ENCODE data around the gene GMIP. TPM values are rescaled to one million over a fixed set of nuclear protein-coding genes. Genes with fewer than 3 reads are reported as not detected.
A peak's percentile ranks its signal among the peaks of the same experiment; 100 is the strongest.

GMIP gene
- total RNA-seq, 1 donor from 2014 or later: 18.0 TPM

DNA sequence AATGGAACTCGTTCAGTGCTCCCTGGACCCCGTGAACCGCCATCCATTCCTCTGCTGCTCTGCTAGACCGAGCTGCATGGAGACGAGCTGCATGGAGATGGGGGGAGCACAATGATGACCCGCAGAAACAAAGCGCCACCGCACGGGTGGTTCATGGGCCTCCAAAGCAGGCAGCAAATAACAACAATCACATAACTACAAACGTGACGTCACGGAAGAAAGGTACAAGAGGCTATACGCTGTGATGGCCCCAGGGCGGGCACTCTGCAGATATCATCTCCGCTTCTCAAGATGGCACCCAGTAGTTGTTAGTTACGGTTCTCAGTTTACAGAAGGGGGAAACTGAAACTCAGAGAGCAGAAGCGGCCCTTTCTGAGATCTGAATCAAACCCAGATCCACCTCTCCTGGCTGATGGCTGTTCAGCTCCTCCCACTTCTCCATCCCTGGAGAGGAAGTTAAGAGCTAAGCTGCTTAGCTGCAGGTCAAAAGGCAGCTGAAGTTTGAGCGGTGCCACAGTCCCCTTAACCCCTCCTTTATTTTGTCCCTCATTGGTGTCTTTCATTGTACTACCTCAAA, 18.3 kb upstream of the GMIP start:
- peak; percentile 39 for DNase-seq (ENCODE audit: low spot score)
- H3K4me3 Mint-ChIP-seq (ENCODE audit: unreplicated experiment): peak overlapping the region; percentile 83
- peaks cover 19% of the 10 kb centered on the region for H3K4me1 Mint-ChIP-seq (ENCODE audit: low read depth)
- no peaks in the 10 kb centered on the region for H3K9me3 Mint-ChIP-seq (ENCODE audit: low read depth)
- TF ChIP-seq, protein P1, sequence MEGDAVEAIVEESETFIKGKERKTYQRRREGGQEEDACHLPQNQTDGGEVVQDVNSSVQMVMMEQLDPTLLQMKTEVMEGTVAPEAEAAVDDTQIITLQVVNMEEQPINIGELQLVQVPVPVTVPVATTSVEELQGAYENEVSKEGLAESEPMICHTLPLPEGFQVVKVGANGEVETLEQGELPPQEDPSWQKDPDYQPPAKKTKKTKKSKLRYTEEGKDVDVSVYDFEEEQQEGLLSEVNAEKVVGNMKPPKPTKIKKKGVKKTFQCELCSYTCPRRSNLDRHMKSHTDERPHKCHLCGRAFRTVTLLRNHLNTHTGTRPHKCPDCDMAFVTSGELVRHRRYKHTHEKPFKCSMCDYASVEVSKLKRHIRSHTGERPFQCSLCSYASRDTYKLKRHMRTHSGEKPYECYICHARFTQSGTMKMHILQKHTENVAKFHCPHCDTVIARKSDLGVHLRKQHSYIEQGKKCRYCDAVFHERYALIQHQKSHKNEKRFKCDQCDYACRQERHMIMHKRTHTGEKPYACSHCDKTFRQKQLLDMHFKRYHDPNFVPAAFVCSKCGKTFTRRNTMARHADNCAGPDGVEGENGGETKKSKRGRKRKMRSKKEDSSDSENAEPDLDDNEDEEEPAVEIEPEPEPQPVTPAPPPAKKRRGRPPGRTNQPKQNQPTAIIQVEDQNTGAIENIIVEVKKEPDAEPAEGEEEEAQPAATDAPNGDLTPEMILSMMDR (IDR thresholded peaks at IDR 0.05): no peak
- no peaks in the 10 kb centered on the region for H3K27me3 Mint-ChIP-seq (ENCODE audit: low read depth)
- H3K27ac Mint-ChIP-seq (ENCODE audit: unreplicated experiment): peak overlapping the region; percentile 49
- H3K36me3 Mint-ChIP-seq (ENCODE audit: low read depth): peaks cover 9% of the 10 kb centered on the region

DNA sequence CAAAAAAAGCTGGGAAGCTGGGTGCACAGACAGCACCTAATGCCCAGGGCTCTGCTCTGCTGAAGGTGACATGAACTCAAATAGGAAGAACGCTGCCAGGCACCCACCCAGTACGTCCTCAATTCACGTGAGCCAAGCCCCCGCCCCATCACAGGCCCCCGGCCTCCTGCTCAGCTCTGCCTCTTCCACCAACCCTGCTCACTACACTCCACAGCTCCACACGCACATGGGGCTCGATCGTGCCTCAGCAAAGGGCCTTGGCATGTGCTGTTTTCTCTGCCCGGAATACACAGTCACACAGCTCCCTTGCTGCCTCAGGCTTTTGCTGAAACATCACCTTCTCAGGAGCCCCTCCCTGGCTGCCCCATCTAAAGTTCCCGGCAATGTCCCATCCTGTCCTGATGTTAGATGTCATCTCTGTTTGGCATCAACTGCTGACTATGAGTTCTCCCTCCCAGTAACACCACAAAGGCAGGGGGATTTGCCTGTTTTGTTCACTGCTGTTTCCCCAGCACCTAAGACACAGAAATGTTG, 17.8 kb upstream of the GMIP start:
- Mint-ChIP-seq H3K4me1 (ENCODE audit: low read depth) (peaks cover 19% of the 10 kb centered on the region), H3K9me3 (ENCODE audit: low read depth) (no peaks in the 10 kb centered on the region), H3K27me3 (ENCODE audit: low read depth) (no peaks in the 10 kb centered on the region), H3K4me3 (ENCODE audit: unreplicated experiment) (no peak overlapping the region), H3K27ac (ENCODE audit: unreplicated experiment) (no peak overlapping the region), H3K36me3 (ENCODE audit: low read depth) (peaks cover 10% of the 10 kb centered on the region)
- TF ChIP-seq, protein P1 (IDR thresholded peaks at IDR 0.05): no peak
- DNase-seq (ENCODE audit: low spot score): no peak

DNA sequence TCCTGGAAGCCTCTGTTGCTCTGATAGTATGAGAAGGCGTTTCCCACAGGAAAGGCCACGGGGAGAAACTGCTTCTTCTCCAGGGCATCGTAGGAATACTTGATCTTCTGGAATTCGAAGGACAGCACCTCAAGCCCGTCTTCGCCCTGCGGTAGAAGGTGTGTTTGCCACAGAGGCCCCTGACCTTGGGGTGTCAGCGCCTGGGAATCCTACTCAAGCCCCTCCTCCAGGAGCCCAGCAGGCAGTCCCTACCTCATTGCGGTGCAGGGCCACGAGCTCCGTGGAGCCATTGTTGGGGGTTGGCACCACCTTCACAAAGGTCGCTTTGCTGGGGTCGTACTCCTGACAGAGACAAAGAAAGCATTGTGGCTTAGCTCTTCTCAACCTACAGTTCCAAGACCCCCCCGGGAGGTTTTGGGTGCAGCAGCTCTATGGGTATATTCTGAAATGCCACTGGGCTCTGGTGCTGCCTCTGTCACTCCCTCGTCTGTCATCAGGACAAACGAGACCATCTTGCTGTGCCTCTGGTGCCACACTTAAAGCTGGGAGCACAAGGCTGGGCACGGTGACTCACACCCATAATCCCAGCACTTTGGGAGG, 16.3 kb upstream of the GMIP start:
- Mint-ChIP-seq H3K36me3 (ENCODE audit: low read depth) (peaks cover 14% of the 10 kb centered on the region), H3K4me1 (ENCODE audit: low read depth) (peaks cover 19% of the 10 kb centered on the region), H3K27me3 (ENCODE audit: low read depth) (no peaks in the 10 kb centered on the region), H3K27ac (ENCODE audit: unreplicated experiment) (no peak overlapping the region), H3K9me3 (ENCODE audit: low read depth) (no peaks in the 10 kb centered on the region), H3K4me3 (ENCODE audit: unreplicated experiment) (no peak overlapping the region)
- TF ChIP-seq, protein P1 (IDR thresholded peaks at IDR 0.05): no peak
- peak; percentile 51 for DNase-seq (ENCODE audit: low spot score)

DNA sequence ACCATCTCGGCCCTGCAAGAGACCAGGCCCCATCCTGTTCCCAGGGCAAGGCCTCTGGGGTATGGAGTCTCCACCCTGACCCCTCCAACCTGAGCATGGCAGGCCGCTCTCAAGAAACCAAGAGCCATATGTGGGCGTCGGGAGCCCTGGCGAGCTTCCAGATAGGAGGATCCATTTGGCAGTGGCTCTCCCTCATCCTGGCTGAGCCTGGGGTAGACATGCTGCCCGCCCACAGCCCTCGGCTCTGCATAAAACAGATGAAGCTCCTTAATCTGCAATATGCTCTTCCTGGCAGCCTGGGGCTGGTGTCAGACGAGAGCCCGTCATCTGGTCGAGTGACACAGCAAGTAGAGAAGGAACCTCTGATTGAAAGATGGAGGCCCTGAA, 13.9 kb upstream of the GMIP start:
- no peak overlapping the region for H3K27ac Mint-ChIP-seq (ENCODE audit: unreplicated experiment)
- TF ChIP-seq, protein P1 (IDR thresholded peaks at IDR 0.05): no peak
- DNase-seq (ENCODE audit: low spot score): no peak
- H3K9me3 Mint-ChIP-seq (ENCODE audit: low read depth): no peaks in the 10 kb centered on the region
- no peaks in the 10 kb centered on the region for H3K27me3 Mint-ChIP-seq (ENCODE audit: low read depth)
- H3K36me3 Mint-ChIP-seq (ENCODE audit: low read depth): peaks cover 25% of the 10 kb centered on the region
- H3K4me1 Mint-ChIP-seq (ENCODE audit: low read depth): peaks cover 14% of the 10 kb centered on the region
- no peak overlapping the region for H3K4me3 Mint-ChIP-seq (ENCODE audit: unreplicated experiment)

DNA sequence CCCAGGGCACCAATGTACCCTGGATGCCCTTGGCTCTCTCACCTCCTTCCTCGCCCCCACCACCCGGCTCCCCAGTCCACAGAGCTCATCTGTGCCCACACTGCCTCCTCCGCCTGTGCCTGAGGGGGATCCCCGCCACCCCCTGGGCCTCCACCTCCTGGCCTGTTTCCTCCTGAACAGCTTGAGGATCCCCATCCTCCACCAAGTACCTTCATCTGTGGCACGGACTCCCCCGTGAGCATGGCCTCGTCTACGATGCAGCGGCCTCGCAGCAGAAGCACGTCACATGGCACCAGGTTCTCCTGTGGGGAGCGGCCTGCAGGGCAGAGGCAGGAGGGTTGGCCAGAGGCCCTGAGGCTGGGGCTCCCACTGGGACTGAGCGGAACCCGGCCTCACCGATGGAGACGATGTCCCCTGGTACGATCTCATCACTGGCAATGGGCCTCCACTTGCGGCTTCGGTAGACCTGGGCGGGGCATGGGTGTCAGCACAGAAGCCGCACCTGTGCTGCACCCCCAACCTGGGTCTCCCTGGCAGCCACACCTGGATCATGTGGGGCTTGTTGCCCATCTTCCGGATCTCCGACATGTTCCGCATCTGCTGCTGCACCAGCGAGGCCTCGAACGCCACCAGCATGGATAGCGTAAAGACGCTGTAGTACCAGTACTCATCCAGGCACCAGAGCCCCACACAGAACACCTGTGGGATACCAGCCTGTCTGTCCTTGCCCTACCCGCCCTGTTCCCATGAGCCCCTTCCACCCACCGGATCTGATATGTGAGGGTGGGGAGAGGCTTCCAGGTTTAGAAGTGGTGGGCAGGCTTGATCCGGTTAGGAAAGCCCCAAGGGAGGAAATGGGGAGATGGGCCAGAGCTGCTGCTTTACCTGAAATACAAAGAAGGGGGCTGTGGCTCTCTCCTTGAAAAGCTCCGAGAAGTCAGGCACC, 13.3 kb upstream of the GMIP start:
- H3K36me3 Mint-ChIP-seq (ENCODE audit: low read depth): peaks cover 29% of the 10 kb centered on the region
- no peak overlapping the region for H3K4me3 Mint-ChIP-seq (ENCODE audit: unreplicated experiment)
- no peaks in the 10 kb centered on the region for H3K9me3 Mint-ChIP-seq (ENCODE audit: low read depth)
- no peak for DNase-seq (ENCODE audit: low spot score)
- H3K4me1 Mint-ChIP-seq (ENCODE audit: low read depth): peaks cover 7% of the 10 kb centered on the region
- no peak overlapping the region for H3K27ac Mint-ChIP-seq (ENCODE audit: unreplicated experiment)
- TF ChIP-seq, protein P1 (IDR thresholded peaks at IDR 0.05): no peak
- H3K27me3 Mint-ChIP-seq (ENCODE audit: low read depth): no peaks in the 10 kb centered on the region

Measured in chondrocyte (in vitro differentiated cells).